NB4 (cell line): Measurements from ENCODE around the gene ANKRD6.
A peak's percentile ranks its signal among the peaks of the same experiment; 100 is the strongest.

ENCODE experiments used
- DNase-seq: peaks from one replicate; pipeline ENCODE4 v3.0.0; 2010; ENCODE audit warnings: low read depth
- H3K4me3 ChIP-seq: one replicate; pipeline ENCODE4 v1.5.1; 2011; ENCODE audit warnings: mild to moderate bottlenecking, low read depth, low read length, moderate library complexity
- MYC ChIP-seq: IDR thresholded peaks from 2 replicates; pipeline ENCODE4 v1.6.1; 2011; ENCODE audit warnings: low read depth, low read length
- POLR2A ChIP-seq: IDR thresholded peaks from 2 replicates; pipeline ENCODE4 v1.6.1; 2011; ENCODE audit warnings: mild to moderate bottlenecking; ENCODE audit not compliant: insufficient read length; ENCODE audit errors: extremely low read depth
- TF ChIP-seq, protein P1 (sequence below): IDR thresholded peaks from one replicate; pipeline ENCODE4 v1.5.1; 2012; ENCODE audit warnings: low read depth, low read length
- TF ChIP-seq, protein P2 (sequence below): IDR thresholded peaks from 2 replicates; pipeline ENCODE4 v1.6.1; 2011; ENCODE audit warnings: low read depth, low read length

ANKRD6 gene

DNA sequence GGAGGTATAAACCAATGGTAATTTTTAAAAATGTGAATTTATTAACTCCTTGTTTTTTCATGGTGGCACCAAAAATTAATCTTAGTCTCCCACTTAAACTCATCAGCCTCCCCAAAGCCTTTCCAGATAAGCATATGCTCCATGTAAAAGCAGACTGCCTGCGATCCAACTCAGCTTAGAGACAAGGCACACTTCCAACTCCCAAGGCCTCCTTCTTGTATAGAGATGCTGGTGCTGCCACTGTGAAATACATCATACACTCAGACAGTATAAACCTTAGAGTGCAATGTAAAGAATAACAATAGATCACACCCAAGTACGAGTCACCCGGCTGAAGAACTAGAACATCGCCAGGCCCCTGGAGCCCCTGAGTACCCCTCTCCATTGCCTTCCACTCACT is 2.0 kb downstream of the ANKRD6 start:
- no peak overlapping the region for H3K4me3 ChIP-seq
- no peak for TF ChIP-seq POLR2A
- TF ChIP-seq, protein P1, sequence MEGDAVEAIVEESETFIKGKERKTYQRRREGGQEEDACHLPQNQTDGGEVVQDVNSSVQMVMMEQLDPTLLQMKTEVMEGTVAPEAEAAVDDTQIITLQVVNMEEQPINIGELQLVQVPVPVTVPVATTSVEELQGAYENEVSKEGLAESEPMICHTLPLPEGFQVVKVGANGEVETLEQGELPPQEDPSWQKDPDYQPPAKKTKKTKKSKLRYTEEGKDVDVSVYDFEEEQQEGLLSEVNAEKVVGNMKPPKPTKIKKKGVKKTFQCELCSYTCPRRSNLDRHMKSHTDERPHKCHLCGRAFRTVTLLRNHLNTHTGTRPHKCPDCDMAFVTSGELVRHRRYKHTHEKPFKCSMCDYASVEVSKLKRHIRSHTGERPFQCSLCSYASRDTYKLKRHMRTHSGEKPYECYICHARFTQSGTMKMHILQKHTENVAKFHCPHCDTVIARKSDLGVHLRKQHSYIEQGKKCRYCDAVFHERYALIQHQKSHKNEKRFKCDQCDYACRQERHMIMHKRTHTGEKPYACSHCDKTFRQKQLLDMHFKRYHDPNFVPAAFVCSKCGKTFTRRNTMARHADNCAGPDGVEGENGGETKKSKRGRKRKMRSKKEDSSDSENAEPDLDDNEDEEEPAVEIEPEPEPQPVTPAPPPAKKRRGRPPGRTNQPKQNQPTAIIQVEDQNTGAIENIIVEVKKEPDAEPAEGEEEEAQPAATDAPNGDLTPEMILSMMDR, result no peak
- TF ChIP-seq, protein P2, sequence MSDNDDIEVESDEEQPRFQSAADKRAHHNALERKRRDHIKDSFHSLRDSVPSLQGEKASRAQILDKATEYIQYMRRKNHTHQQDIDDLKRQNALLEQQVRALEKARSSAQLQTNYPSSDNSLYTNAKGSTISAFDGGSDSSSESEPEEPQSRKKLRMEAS, result no peak
- TF ChIP-seq MYC, result no peak
- no peak for DNase-seq

DNA sequence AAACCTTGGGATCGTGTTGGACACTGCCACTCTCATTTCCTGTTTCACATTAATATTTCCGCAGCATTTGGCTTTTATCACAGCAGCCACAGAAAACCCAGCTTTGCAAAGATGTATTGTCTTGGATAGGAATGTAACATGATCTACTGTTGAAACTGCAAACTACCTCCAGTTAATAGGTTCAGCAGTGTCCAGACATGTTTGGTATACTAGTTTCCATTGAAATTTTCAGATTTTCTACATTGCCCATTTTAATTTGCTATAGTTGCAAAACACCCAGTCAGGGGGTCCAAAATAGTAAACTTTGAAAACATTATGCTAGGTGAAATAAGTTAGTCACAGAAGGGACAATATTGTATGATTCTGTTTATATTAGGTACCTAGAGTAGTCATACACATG is 3.3 kb downstream of the ANKRD6 start:
- DNase-seq, result no peak
- H3K4me3 ChIP-seq, result no peak overlapping the region
- TF ChIP-seq, protein P2, result no peak
- TF ChIP-seq, protein P1, result no peak
- TF ChIP-seq MYC (no peak), POLR2A (no peak)

DNA sequence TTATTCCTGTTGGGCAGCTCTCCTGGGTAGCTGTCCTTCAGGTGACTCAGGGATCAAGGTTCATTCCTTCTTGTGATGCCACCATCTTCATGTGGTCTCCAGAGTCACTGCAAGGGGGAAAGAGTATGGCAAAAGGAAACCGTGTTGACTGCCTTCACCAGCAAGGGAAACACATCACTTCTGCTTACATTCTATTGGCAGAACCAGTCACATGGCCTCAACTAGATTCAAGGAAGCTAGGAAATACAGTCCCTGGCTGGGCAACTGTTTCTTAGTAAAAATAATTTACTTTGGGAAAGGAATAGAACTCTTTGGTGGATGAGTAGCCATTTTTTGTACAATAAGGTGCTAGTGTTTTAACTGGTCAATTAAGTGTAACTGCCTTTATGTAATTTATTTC is 5.3 kb downstream of the ANKRD6 start:
- DNase-seq, result peak; percentile 10
- H3K4me3 ChIP-seq, result no peak overlapping the region
- TF ChIP-seq POLR2A (no peak), MYC (no peak)
- TF ChIP-seq, protein P1, result no peak
- TF ChIP-seq, protein P2, result no peak

DNA sequence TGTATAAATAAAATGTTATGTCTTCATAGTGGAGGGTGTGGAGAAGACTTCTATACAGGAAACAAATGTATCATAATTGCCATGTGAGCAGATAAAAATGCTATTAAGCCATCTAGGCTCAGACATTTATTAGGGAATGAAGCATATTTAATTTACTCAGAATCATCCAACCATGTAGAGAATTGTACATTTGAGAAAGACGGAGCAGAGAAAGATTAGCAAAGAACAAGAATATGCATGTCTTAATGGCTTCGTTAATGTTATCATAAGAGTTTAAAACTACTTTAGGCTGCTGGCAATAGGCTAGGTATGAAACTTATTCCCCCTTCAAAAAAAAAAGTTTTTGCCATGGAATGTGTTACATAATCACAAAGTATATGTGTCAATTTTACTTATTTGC is 6.1 kb downstream of the ANKRD6 start:
- DNase-seq, result no peak
- H3K4me3 ChIP-seq, result no peak overlapping the region
- TF ChIP-seq, protein P2, result no peak
- TF ChIP-seq POLR2A, result no peak
- TF ChIP-seq, protein P1, result no peak
- TF ChIP-seq MYC, result no peak

DNA sequence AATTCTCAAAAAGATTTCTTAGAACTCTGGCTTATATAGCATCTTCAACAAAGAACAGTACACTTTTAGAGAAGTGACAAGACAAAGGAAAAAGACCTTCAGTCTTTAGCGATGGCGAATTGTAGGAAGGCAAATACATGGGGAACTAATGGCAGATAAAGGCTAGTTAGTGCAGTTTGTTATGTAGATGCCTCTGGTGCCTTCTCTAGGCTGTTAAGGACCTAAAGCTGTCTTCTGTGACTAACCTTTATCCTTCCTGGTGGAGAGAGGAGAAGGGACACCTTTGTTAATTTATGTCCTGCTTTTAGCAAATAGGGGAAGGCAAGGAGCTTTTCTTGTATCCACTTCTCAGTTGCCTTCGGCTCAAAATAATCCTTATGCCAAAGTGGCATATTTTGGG is 7.2 kb downstream of the ANKRD6 start:
- H3K4me3 ChIP-seq, result no peak overlapping the region
- TF ChIP-seq MYC (no peak), POLR2A (no peak)
- TF ChIP-seq, protein P1, result no peak
- TF ChIP-seq, protein P2, result no peak
- no peak for DNase-seq

DNA sequence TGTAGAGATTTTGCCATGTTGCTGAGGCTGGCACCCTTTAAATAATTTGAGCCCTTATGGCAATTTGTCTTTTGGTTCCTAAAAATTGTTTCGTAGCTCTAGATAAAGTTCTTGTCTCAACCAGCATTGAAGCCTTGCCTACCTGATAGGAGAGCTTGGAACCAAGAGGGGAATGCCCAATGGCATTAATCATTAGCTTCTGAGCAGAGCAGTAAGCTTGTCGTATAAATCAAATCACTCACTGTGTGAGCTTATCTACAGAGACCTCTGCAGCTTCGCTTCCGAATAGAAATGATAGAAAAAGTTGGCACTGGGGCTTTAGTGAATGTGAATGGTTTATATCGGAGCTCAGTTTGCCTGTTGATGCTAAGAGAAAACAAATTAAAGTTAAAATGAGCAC is 10.7 kb downstream of the ANKRD6 start:
- DNase-seq, result no peak
- TF ChIP-seq, protein P1, result no peak
- TF ChIP-seq, protein P2, result no peak
- no peak for TF ChIP-seq POLR2A
- TF ChIP-seq MYC, result no peak
- no peak overlapping the region for H3K4me3 ChIP-seq
